ENCODE results near the gene CD40.

The CD40 gene

DNA sequence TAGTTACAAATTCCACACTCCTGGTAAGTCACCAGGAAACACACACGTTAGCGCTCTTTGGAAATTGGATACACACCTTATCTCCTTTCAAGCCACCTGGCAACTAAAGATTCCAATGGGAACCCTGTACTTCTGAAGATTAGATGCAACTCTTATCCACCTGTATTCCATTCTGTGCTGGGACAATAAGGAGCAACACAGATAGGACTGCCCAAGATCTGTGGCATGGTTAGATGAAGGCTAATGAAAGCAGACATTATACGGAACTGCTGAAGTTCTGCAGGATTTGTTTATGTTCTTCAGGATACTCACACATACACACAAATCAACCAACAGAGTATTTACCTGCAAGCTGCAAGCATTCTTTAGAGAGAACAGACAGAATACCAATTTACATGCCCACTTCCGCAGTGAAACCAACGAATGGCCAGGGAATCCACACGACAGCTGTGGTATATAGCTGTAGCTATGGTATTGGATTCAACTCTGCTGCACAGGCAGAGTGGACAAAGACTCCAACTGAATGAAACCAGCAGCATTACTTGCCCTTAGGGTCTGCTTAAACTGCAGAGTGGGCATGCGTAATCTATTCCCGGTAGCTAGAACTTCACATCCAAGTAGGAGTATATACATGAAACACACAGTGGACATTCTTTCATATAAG is 40.3 kb upstream of the CD40 start:
- TF ChIP-seq, protein P1, sequence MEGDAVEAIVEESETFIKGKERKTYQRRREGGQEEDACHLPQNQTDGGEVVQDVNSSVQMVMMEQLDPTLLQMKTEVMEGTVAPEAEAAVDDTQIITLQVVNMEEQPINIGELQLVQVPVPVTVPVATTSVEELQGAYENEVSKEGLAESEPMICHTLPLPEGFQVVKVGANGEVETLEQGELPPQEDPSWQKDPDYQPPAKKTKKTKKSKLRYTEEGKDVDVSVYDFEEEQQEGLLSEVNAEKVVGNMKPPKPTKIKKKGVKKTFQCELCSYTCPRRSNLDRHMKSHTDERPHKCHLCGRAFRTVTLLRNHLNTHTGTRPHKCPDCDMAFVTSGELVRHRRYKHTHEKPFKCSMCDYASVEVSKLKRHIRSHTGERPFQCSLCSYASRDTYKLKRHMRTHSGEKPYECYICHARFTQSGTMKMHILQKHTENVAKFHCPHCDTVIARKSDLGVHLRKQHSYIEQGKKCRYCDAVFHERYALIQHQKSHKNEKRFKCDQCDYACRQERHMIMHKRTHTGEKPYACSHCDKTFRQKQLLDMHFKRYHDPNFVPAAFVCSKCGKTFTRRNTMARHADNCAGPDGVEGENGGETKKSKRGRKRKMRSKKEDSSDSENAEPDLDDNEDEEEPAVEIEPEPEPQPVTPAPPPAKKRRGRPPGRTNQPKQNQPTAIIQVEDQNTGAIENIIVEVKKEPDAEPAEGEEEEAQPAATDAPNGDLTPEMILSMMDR (IDR thresholded peaks at IDR 0.05; ENCODE audit: low read depth, low read length): no peak
- H3K4me3 ChIP-seq (ENCODE audit: low read depth, low read length): no peak overlapping the region

- TF ChIP-seq, protein P1 (IDR thresholded peaks at IDR 0.05; ENCODE audit: low read depth, low read length): no peak
- H3K4me3 ChIP-seq (ENCODE audit: low read depth, low read length): no peak overlapping the region
These were observed 39.2 kb upstream of the CD40 start for GRCh38 chr20:46078954-46079353.

- TF ChIP-seq, protein P1 (IDR thresholded peaks at IDR 0.05; ENCODE audit: low read depth, low read length): no peak
These were observed 37.0 kb upstream of the CD40 start for GRCh38 chr20:46081074-46081473.

GRCh38 chr20:46083101-46083500 is 35.0 kb upstream of the CD40 start:
- H3K4me3 ChIP-seq (ENCODE audit: low read depth, low read length): no peak overlapping the region
- TF ChIP-seq, protein P1 (IDR thresholded peaks at IDR 0.05; ENCODE audit: low read depth, low read length): no peak

More at GRCh38 chr20:46081074-46081473, 37.0 kb upstream of the CD40 start:
- no peak overlapping the region for H3K4me3 ChIP-seq (ENCODE audit: low read depth, low read length)

GRCh38 chr20:46083531-46084061 is 34.5 kb upstream of the CD40 start:
- no peak overlapping the region for H3K4me3 ChIP-seq (ENCODE audit: low read depth, low read length)

DNA sequence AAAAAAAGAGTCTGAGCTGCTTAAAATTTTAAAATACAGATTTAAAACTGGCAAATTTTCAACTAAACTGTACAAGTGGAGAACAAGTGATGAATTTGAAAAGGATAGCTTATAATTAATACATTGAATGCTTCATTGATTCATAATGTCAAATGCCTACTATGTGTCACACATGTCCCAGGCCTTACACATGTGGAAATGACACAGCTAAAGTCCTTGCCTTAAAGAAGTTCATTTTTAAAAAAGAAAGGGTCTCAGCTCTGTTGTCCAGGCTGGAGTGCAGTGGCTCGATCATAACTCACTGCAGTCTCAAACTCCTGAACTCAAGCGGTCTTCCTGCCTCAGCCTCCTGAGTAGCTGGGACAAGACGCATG is 33.3 kb upstream of the CD40 start:
- TF ChIP-seq, protein P1 (IDR thresholded peaks at IDR 0.05; ENCODE audit: low read depth, low read length): no peak
- no peak overlapping the region for H3K4me3 ChIP-seq (ENCODE audit: low read depth, low read length)

More at GRCh38 chr20:46083531-46084061, 34.5 kb upstream of the CD40 start:
- TF ChIP-seq, protein P1 (IDR thresholded peaks at IDR 0.05; ENCODE audit: low read depth, low read length): no peak

DNA sequence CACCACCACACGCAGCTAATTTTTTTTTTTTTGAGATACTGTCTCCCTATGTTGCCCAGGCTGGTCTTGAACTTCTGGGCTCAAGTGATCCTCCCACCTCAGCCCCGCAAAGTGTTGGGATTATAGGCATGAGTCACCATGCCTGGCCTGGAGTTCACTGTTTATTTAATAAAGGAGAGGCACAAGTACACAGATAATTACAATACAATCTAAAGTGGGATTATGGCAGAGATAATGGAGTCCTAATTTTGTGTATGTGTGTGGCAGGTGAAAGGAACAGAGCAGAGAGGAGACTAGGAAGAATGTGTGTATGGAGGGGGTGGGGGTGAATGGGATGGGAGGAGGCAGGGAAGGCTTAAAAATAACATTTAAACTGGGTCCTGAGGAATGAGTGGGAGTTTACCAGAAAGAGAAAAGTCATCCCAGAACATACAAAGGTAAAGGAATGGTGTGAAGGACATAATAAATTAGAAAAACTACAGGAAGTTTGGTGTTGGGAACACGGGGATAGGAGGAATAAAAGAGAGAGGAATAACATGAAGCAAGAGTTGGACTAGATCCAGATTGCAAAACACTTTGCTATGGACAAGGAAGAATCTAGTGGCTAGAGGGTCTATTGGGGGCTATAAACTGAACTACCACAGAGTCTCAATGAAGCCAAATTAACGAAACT is 32.8 kb upstream of the CD40 start:
- H3K4me3 ChIP-seq (ENCODE audit: low read depth, low read length): no peak overlapping the region
- TF ChIP-seq, protein P1 (IDR thresholded peaks at IDR 0.05; ENCODE audit: low read depth, low read length): no peak

All from WI38 (cell line).